ENCODE results near the gene CAVIN2. TPM values are rescaled to one million over a fixed set of nuclear protein-coding genes. Genes with fewer than 3 reads are reported as not detected.

Gene CAVIN2
- total and polyA plus RNA-seq, 2 experiments from 2014 or later, result 2.0 to 4.8 TPM

DNA sequence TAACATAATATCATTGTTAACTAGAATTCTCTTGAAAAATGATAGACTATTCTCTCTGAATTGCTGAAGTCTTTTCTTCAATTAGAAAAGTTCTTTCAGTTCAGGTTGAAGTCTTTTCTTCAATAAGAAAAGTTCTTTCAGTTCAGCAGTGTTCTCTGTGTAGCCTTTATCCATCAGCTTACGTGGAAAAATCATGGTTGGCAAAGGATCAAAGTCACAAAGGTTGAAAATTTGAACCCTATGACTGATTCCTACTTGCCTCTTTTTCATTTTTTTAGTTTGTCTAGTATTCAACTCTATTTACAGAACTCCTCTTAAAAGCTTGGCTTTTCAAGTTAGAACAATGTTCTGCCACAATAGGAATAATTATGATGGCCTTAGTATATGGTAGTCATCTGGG is 25.8 kb downstream of the CAVIN2 start:
- no peak for DNase-seq (ENCODE audit: low spot score)
- H3K9me3 ChIP-seq (ENCODE audit: low read depth), result no peaks in the 10 kb centered on the region
- WGBS (ENCODE audit: low lambda C conversion rate, missing lambda C conversion rate), result 97% methylated on average over 1 of the region's 1 CpG
- H3K4me1 ChIP-seq (ENCODE audit: insufficient read depth), result no peaks in the 10 kb centered on the region
- H2AFZ ChIP-seq, result no peak overlapping the region
- no peak overlapping the region for H3K4me3 ChIP-seq
- no peak overlapping the region for H3K27ac ChIP-seq
- no peaks in the 10 kb centered on the region for H3K79me2 ChIP-seq
- H3K9me2 ChIP-seq (replicated peaks; ENCODE audit: insufficient read depth), result no peaks in the 10 kb centered on the region
- H3K4me2 ChIP-seq, result no peak overlapping the region
- no peaks in the 10 kb centered on the region for H3K27me3 ChIP-seq
- TF ChIP-seq EZH2 (IDR thresholded peaks at IDR 0.05; ENCODE audit: borderline replicate concordance) (no peak), EZH2phosphoT487 (IDR thresholded peaks at IDR 0.05; ENCODE audit: low read depth, severe bottlenecking, unreplicated experiment) (no peak)
- TF ChIP-seq, protein P1, sequence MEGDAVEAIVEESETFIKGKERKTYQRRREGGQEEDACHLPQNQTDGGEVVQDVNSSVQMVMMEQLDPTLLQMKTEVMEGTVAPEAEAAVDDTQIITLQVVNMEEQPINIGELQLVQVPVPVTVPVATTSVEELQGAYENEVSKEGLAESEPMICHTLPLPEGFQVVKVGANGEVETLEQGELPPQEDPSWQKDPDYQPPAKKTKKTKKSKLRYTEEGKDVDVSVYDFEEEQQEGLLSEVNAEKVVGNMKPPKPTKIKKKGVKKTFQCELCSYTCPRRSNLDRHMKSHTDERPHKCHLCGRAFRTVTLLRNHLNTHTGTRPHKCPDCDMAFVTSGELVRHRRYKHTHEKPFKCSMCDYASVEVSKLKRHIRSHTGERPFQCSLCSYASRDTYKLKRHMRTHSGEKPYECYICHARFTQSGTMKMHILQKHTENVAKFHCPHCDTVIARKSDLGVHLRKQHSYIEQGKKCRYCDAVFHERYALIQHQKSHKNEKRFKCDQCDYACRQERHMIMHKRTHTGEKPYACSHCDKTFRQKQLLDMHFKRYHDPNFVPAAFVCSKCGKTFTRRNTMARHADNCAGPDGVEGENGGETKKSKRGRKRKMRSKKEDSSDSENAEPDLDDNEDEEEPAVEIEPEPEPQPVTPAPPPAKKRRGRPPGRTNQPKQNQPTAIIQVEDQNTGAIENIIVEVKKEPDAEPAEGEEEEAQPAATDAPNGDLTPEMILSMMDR (IDR thresholded peaks at IDR 0.05; ENCODE audit: poor library complexity), result no peak
- H3K36me3 ChIP-seq (replicated peaks; ENCODE audit: insufficient read depth, low read depth), result no peaks in the 10 kb centered on the region
- H4K20me1 ChIP-seq (ENCODE audit: insufficient read depth, poor library complexity, severe bottlenecking), result no peaks in the 10 kb centered on the region

DNA sequence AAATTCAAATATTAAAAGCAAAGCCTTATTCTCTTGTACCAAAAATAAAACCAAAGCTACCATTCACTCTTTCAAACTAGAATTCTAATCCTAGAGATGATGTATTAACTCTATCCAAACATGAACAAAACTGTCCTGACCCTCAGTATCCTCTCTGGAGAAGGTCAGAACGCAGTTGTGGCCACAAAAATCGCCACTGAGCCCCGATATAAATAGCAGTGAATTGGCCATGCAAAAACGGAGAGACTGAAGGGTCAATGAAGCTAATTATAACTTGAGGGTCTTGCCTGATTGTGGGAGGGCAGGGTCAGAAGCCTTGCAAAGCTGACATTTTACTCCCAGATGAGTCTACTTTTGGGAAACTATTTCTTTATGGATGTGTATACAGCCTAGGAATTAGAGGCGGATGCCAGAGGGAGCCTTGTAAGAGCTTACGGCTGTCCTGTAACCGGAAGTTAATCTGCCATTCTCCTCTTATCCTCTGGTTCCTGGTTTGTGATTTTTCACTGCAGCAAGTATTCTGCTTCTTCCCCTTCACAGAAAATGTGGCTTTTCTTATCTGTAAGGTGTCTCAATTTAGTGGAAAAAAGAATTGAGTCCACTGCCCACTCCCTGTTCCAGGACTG is 28.1 kb downstream of the CAVIN2 start:
- Histone ChIP-seq H3K4me3 (no peak overlapping the region), H3K36me3 (replicated peaks; ENCODE audit: insufficient read depth, low read depth) (no peaks in the 10 kb centered on the region), H3K27me3 (no peaks in the 10 kb centered on the region), H2AFZ (peak overlapping the region; percentile 5), H3K9me2 (replicated peaks; ENCODE audit: insufficient read depth) (no peaks in the 10 kb centered on the region), H3K4me1 (ENCODE audit: insufficient read depth) (no peaks in the 10 kb centered on the region), H3K79me2 (no peaks in the 10 kb centered on the region), H3K9me3 (ENCODE audit: low read depth) (no peaks in the 10 kb centered on the region), H4K20me1 (ENCODE audit: insufficient read depth, poor library complexity, severe bottlenecking) (no peaks in the 10 kb centered on the region), H3K27ac (no peak overlapping the region), H3K4me2 (no peak overlapping the region)
- TF ChIP-seq EZH2phosphoT487 (IDR thresholded peaks at IDR 0.05; ENCODE audit: low read depth, severe bottlenecking, unreplicated experiment) (no peak), EZH2 (IDR thresholded peaks at IDR 0.05; ENCODE audit: borderline replicate concordance) (no peak)
- TF ChIP-seq, protein P1 (IDR thresholded peaks at IDR 0.05; ENCODE audit: poor library complexity), result no peak
- WGBS (ENCODE audit: low lambda C conversion rate, missing lambda C conversion rate), result 68% methylated on average over 7 of the region's 7 CpGs
- DNase-seq (ENCODE audit: low spot score), result no peak

DNA sequence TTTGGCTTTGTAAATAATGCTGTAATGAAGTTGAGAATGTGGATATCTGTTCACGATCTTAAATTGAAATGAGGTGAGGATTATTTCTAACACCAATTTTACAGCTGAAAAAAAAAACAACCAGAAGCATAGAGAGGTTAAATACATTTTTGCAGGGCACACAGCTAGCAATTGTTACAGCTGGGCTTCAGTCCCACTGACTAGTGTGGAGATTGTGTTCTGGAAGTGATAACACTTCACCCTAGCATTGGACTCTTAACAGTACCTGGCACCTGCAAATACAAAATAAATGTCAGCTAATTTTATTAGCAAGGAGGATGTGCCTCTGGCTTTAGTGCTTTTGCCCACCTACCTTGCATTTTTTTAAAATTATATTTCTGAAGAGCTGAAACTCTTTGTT is 28.8 kb downstream of the CAVIN2 start:
- H4K20me1 ChIP-seq (ENCODE audit: insufficient read depth, poor library complexity, severe bottlenecking), result no peaks in the 10 kb centered on the region
- H3K9me2 ChIP-seq (replicated peaks; ENCODE audit: insufficient read depth), result no peaks in the 10 kb centered on the region
- no peak for DNase-seq (ENCODE audit: low spot score)
- no peaks in the 10 kb centered on the region for H3K36me3 ChIP-seq (replicated peaks; ENCODE audit: insufficient read depth, low read depth)
- no peaks in the 10 kb centered on the region for H3K9me3 ChIP-seq (ENCODE audit: low read depth)
- TF ChIP-seq EZH2 (IDR thresholded peaks at IDR 0.05; ENCODE audit: borderline replicate concordance) (no peak), EZH2phosphoT487 (IDR thresholded peaks at IDR 0.05; ENCODE audit: low read depth, severe bottlenecking, unreplicated experiment) (no peak)
- TF ChIP-seq, protein P1 (IDR thresholded peaks at IDR 0.05; ENCODE audit: poor library complexity), result no peak
- H3K4me2 ChIP-seq, result no peak overlapping the region
- H2AFZ ChIP-seq, result no peak overlapping the region
- H3K27me3 ChIP-seq, result no peaks in the 10 kb centered on the region
- H3K4me3 ChIP-seq, result no peak overlapping the region
- no peak overlapping the region for H3K27ac ChIP-seq
- H3K4me1 ChIP-seq (ENCODE audit: insufficient read depth), result no peaks in the 10 kb centered on the region
- WGBS (ENCODE audit: low lambda C conversion rate, missing lambda C conversion rate), result 96% methylated on average over 1 of the region's 1 CpG
- H3K79me2 ChIP-seq, result no peaks in the 10 kb centered on the region
